ENCODE results near the gene TRIM24.

The TRIM24 gene

GRCh38 chr7:138630059-138630610, 170.1 kb downstream of the TRIM24 start:
- no peak for DNase-seq

DNA sequence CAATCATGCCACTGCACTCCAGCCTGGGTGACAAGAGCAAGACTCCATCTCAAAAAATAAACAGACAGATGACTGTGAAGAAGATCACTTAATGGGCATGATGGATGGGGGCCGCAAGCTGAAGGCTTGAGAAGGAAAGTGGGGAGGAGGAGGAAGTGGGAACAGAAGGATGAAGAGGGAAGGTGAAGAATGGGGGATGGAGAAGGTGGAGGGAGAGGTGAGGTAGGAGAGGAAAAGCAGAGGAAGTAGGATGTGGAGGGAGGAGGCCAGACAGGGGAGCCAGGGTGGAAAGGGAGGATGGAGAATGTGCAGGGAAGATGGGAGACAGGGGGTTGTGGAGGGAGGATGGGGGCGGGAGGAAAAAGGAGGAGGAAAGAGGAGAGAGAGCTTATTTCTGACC, 172.3 kb downstream of the TRIM24 start:
- DNase-seq, result no peak

- DNase-seq, result no peak
Observed at GRCh38 chr7:138632826-138633602, 173.0 kb downstream of the TRIM24 start.

Data from stimulated activated CD4-positive, alpha-beta T cell treated with anti-CD3 and anti-CD28 coated beads, Interleukin-4, amount 100 ng/mL, for 24 hours (primary cell).